Epithelial cell of proximal tubule (primary cell): Measurements from ENCODE around the gene NAA60. TPM values are rescaled to one million over a fixed set of nuclear protein-coding genes. Genes with fewer than 3 reads are reported as not detected.

ENCODE experiments used
- DNase-seq: peaks from one replicate; pipeline ENCODE4 v3.0.0-alpha.2; 2011; ENCODE audit warnings: low read depth
- H3K4me3 ChIP-seq: 2 replicates; pipeline ENCODE4 v1.5.1; 2011; ENCODE audit warnings: low read depth, mild to moderate bottlenecking, low read length
- CTCF ChIP-seq: conservative IDR thresholded peaks from 2 replicates; pipeline ENCODE4 v1.5.1; 2012; ENCODE audit warnings: low read depth, mild to moderate bottlenecking, low read length
- total RNA-seq: library from RNA; depleted of rRNA; stranded (reverse); fragments of >200 nt; gene quantifications from 2 replicates; pipeline ENCODE4 v1.2.3, GENCODE V29; 2015

Gene NAA60
- total RNA-seq, 1 donor from 2014 or later = 19.4 TPM

DNA sequence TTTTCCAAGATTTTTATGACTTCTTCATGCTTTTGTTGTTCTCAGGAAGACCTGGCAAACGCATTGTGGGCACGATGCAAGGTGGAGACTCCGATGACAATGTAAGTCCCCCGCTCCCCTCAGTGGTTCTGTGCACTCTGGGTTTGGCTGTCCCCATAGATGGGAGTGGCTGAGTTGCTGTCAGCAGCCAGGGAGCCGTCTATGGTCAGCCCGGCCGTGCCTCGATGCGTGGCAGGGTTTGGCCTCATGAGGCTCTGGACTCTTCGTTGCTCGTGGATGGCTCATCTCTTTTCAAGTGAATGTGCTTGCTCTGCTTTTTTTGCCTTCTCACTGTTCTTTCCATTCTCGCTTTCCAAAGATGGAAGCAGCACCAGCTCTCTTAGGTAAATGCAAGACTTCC, 89.3 kb downstream of the NAA60 start:
- no peak for TF ChIP-seq CTCF
- no peak for DNase-seq
- no peak overlapping the region for H3K4me3 ChIP-seq

DNA sequence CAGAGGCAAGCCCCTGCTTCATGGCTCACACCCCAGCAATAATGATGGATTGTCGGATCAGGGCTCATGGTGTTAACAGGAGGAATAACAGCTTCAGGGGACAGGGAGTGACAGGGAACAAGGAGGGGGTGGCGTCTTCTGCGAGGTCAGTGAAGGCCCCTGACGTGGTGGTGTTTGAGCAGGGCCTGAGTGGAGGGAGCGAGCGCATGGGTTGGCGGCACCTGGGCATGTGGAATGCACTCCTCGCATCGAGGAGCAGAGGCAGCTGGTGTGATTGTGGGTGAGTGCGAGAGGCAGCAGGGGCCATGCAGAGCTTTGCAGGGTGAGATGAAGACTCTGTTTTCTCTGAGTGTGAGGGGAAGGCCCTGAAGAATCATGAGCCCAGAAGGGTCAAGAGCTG, 90.6 kb downstream of the NAA60 start:
- no peak for TF ChIP-seq CTCF
- no peak overlapping the region for H3K4me3 ChIP-seq
- DNase-seq = no peak

GRCh38 chr16:3536271-3536731, 92.8 kb downstream of the NAA60 start:
- DNase-seq = no peak
- no peak for TF ChIP-seq CTCF

More at GRCh38 chr16:3536271-3536731, 92.8 kb downstream of the NAA60 start:
- H3K4me3 ChIP-seq = no peak overlapping the region

Other genes with a start within 250 kb of the NAA60 start
- gene ZNF200, start 208.5 kb upstream of the NAA60 start, total RNA-seq = 6.1 and 6.3 TPM in 2 replicates
- gene MEFV, start 187.0 kb upstream of the NAA60 start, total RNA-seq = not detected in 2 replicates
- 18.1 and 33.1 TPM in 2 replicates for gene ZNF263, start 160.2 kb upstream of the NAA60 start, total RNA-seq
- gene TIGD7, start 138.2 kb upstream of the NAA60 start, total RNA-seq = 1.8 and 1.9 TPM in 2 replicates
- 8.5 and 12.9 TPM in 2 replicates for gene ZNF75A, start 138.2 kb upstream of the NAA60 start, total RNA-seq
- not detected in 2 replicates for gene OR2C1, start 87.8 kb upstream of the NAA60 start, total RNA-seq
- gene ZSCAN32, start 42.7 kb upstream of the NAA60 start, total RNA-seq = 10.8 and 11.2 TPM in 2 replicates
- 9.5 and 13.7 TPM in 2 replicates for gene ZNF174, start 42.5 kb upstream of the NAA60 start, total RNA-seq
- 1.0 and 2.1 TPM in 2 replicates for gene ZNF597, start 176 bp upstream of the NAA60 start, total RNA-seq
- gene C16orf90, start 51.8 kb downstream of the NAA60 start, total RNA-seq = not detected in 2 replicates
- gene CLUAP1, start 57.3 kb downstream of the NAA60 start, total RNA-seq = 15.2 and 18.7 TPM in 2 replicates
- under 0.01 TPM in 1 of 2 replicates, not detected in the other for gene NLRC3, start 133.7 kb downstream of the NAA60 start, total RNA-seq
- gene SLX4, start 167.9 kb downstream of the NAA60 start, total RNA-seq = 6.6 and 6.9 TPM in 2 replicates
- gene DNASE1, start 211.0 kb downstream of the NAA60 start, total RNA-seq = 7.4 and 12.2 TPM in 2 replicates